ENCODE data around the gene HOXA3.

The HOXA3 gene

GRCh38 chr7:27177795-27178320 lies 25.5 kb upstream of the HOXA3 start:
- DNase-seq, result no peak

- DNase-seq, result no peak
Observed at GRCh38 chr7:27176962-27177794, 24.8 kb upstream of the HOXA3 start.

- DNase-seq, result no peak
Observed at GRCh38 chr7:27176524-27176845, 24.1 kb upstream of the HOXA3 start.

- no peak for DNase-seq
Observed at GRCh38 chr7:27175626-27176523, 23.5 kb upstream of the HOXA3 start.

- no peak for DNase-seq
Observed at GRCh38 chr7:27174874-27175625, 22.7 kb upstream of the HOXA3 start.

GRCh38 chr7:27173956-27174873 lies 21.8 kb upstream of the HOXA3 start, which contains the start of gene HOXA10:
TSS of gene HOXA10 (minus strand) at chr7:27174320. CDS start at chr7:27174306, 14 bp downstream.
- DNase-seq, result no peak

GRCh38 chr7:27173511-27173955 lies 21.1 kb upstream of the HOXA3 start:
- DNase-seq, result no peak

GRCh38 chr7:27172823-27173510 lies 20.6 kb upstream of the HOXA3 start:
- DNase-seq, result no peak

- no peak for DNase-seq
Observed at GRCh38 chr7:27172315-27172774, 20.0 kb upstream of the HOXA3 start.

GRCh38 chr7:27171637-27172314 lies 19.4 kb upstream of the HOXA3 start:
- DNase-seq, result no peak

GRCh38 chr7:27171325-27171636 lies 18.9 kb upstream of the HOXA3 start:
- DNase-seq, result no peak

GRCh38 chr7:27170426-27171324 lies 18.3 kb upstream of the HOXA3 start:
- DNase-seq, result no peak

GRCh38 chr7:27169658-27170425 lies 17.5 kb upstream of the HOXA3 start:
- DNase-seq, result no peak

- no peak for DNase-seq
Observed at GRCh38 chr7:27168265-27168947, 16.0 kb upstream of the HOXA3 start.

- no peak for DNase-seq
Observed at GRCh38 chr7:27167916-27168264, 15.5 kb upstream of the HOXA3 start.

GRCh38 chr7:27166531-27167505 lies 14.4 kb upstream of the HOXA3 start:
- DNase-seq, result no peak

- no peak for DNase-seq
Observed at GRCh38 chr7:27165996-27166530, 13.7 kb upstream of the HOXA3 start.
